ENCODE measurements around the gene BCAN.
"Not testable (repeated sequence)": the region's sequence is repeated elsewhere in the genome, so short reads cannot be mapped to it uniquely, and the experiment has no call there.

BCAN gene

DNA sequence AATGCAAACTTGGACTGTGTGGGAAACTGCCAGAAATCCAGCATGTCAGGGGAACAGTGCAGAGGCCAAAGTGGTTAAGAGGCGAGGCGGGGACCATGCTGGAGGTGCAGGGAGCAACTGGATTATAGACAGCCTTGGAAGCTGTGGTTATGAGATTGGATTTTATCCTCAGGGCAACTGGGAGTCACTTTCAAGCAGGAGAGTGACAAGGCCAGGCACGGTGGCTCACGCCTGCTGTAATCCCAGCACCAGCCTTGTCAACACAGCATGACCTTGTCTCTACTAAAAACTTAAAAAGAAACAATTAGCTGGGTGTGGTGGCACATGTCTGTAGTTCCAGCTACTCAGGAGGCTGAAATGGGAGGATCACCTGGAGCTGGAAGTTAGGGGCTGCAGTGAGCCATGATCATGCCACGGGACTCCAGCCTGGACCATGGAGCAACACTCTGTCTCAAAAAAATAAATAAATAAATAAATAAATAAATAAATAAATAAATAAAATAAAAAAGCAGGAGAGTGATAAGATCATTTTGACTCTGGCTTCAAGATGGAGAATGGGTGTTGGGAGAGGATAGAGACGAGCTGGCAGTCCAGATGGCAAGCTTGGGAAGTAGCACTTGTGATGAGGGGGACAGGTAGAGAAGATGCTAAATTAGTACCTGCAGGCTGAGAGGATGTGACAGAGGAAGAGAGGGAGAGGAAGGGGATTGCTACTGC lies 19.2 kb upstream of the BCAN start:
- Mint-ChIP-seq H3K4me1 (peaks cover 7% of the 10 kb centered on the region), H3K9me3 (no peaks in the 10 kb centered on the region), H3K4me3 (no peak overlapping the region), H3K36me3 (ENCODE audit: insufficient read depth) (no peaks in the 10 kb centered on the region), H3K27ac (ENCODE audit: low read depth) (no peak overlapping the region), H3K27me3 (peaks cover 86% of the 10 kb centered on the region)
- ATAC-seq (replicated peaks; ENCODE audit: extremely low read depth, poor library complexity, severe bottlenecking) (no peak), DNase-seq (ENCODE audit: low spot score in 2 of 2) (no peak)

GRCh38 chr1:156623946-156624813 lies 17.7 kb upstream of the BCAN start:
- Mint-ChIP-seq H3K36me3 (ENCODE audit: insufficient read depth) (no peaks in the 10 kb centered on the region), H3K4me1 (peaks cover 7% of the 10 kb centered on the region), H3K27me3 (peaks cover 95% of the 10 kb centered on the region), H3K9me3 (no peaks in the 10 kb centered on the region), H3K4me3 (peak overlapping the region; percentile 76), H3K27ac (ENCODE audit: low read depth) (no peak overlapping the region)
- DNase-seq (ENCODE audit: low spot score in 2 of 2) (no peak), ATAC-seq (replicated peaks; ENCODE audit: extremely low read depth, poor library complexity, severe bottlenecking) (peak; percentile 48)

DNA sequence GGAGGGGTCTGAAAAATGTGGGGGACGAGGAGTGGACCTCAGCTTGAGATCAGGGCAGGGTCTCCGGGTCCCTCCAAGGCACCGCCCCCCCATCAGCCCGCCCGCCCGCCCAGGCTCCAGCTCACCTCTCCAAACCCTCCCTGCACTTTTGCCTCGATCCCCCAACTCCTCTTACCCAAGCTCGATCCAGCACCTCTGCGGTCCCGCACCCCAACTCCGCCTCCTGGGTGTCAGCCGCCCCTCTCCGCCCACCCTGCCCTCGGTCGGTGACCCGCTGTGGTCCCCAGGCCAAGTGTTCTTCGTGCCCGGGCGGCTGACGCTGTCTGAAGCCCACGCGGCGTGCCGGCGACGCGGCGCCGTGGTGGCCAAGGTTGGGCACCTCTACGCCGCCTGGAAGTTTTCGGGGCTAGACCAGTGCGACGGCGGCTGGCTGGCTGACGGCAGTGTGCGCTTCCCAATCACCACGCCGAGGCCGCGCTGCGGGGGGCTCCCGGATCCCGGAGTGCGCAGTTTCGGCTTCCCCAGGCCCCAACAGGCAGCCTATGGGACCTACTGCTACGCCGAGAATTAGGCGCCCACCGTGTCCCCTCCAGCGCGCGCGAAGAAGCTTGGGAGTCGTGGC lies 17.0 kb upstream of the BCAN start:
- Mint-ChIP-seq H3K9me3 (no peaks in the 10 kb centered on the region), H3K27me3 (peaks cover 94% of the 10 kb centered on the region), H3K4me1 (peaks cover 7% of the 10 kb centered on the region), H3K4me3 (peak overlapping the region; percentile 76), H3K27ac (ENCODE audit: low read depth) (no peak overlapping the region), H3K36me3 (ENCODE audit: insufficient read depth) (no peaks in the 10 kb centered on the region)
- DNase-seq (ENCODE audit: low spot score in 2 of 2), result no peak
- ATAC-seq (replicated peaks; ENCODE audit: extremely low read depth, poor library complexity, severe bottlenecking), result no peak

DNA sequence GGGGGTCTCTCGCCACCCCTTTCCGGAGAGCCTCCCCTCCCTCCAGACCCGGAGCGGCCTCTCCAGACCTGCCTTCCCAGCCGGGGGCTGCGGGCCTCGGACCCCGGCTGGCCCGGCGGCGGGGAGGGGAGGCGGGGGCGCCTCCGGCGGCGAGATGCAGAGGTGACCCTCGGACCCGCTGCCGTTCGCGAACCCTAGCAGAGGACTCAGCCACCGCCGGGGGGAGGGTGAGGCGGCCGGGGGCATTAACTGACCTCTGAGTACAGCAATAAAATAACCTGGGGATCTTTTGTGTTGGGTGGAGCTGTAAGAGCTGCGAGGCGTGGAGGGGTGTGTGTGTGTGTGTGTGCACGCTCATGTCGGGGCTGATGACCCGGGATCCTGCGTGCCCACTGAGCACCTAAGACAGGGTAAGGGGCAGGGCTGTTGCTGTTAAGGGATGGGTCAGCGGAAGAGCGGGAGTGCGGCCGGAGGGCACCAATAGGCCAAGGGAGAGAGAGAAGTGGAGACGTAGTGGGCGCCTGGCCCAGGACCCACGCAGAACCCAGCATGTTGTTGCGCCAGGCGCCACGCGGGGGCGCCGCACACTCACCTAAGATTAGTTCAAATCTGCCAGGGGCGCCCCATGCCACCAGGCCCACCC lies 16.4 kb upstream of the BCAN start:
- Mint-ChIP-seq H3K27ac (ENCODE audit: low read depth) (no peak overlapping the region), H3K27me3 (peaks cover 88% of the 10 kb centered on the region), H3K9me3 (no peaks in the 10 kb centered on the region), H3K4me1 (peaks cover 7% of the 10 kb centered on the region), H3K4me3 (peak overlapping the region; percentile 76), H3K36me3 (ENCODE audit: insufficient read depth) (no peaks in the 10 kb centered on the region)
- ATAC-seq (replicated peaks; ENCODE audit: extremely low read depth, poor library complexity, severe bottlenecking), result peak; percentile 61
- peak; percentile 38 to 56 for DNase-seq (ENCODE audit: low spot score in 2 of 2)

GRCh38 chr1:156626079-156626438 lies 15.9 kb upstream of the BCAN start:
- no peaks in the 10 kb centered on the region for H3K9me3 Mint-ChIP-seq
- ATAC-seq (replicated peaks; ENCODE audit: extremely low read depth, poor library complexity, severe bottlenecking), result no peak
- H3K27me3 Mint-ChIP-seq, result peaks cover 88% of the 10 kb centered on the region
- H3K4me1 Mint-ChIP-seq, result peaks cover 7% of the 10 kb centered on the region
- H3K27ac Mint-ChIP-seq (ENCODE audit: low read depth), result no peak overlapping the region
- H3K4me3 Mint-ChIP-seq, result peak overlapping the region; percentile 76
- no peaks in the 10 kb centered on the region for H3K36me3 Mint-ChIP-seq (ENCODE audit: insufficient read depth)
- DNase-seq (ENCODE audit: low spot score in 2 of 2), result no peak

DNA sequence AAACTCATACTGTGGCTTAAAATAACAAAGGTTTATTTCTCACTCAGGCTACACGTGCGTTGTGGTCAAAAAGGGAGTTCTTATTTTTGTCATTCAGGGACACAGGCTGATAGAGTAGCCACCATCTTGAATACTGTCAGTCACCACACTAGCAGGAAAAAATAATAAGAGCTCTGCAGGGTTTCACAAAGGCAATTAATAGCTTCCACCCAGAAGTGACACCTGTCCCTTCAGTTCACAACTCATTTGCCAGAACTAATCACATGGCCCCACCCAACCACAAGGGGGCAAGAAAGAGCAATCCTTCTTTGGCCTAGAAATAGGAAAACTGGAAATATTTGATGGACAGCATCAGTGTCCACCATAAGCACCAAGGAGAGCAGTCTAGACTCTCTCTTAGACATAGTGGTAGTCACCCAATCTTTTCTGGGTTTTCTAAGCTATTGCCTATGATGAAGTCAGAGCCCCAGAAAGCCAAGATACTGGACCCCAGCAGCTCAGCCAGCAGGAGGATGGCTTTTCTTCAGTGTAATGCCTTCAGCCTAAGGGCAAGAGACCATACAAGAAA lies 14.5 kb upstream of the BCAN start:
- ATAC-seq (replicated peaks; ENCODE audit: extremely low read depth, poor library complexity, severe bottlenecking) (no peak), DNase-seq (ENCODE audit: low spot score in 2 of 2) (no peak)
- H3K27me3 Mint-ChIP-seq, result peaks cover 88% of the 10 kb centered on the region
- H3K4me3 Mint-ChIP-seq, result no peak overlapping the region
- H3K36me3 Mint-ChIP-seq (ENCODE audit: insufficient read depth), result no peaks in the 10 kb centered on the region
- no peaks in the 10 kb centered on the region for H3K9me3 Mint-ChIP-seq
- H3K27ac Mint-ChIP-seq (ENCODE audit: low read depth), result no peak overlapping the region
- peaks cover 7% of the 10 kb centered on the region for H3K4me1 Mint-ChIP-seq

DNA sequence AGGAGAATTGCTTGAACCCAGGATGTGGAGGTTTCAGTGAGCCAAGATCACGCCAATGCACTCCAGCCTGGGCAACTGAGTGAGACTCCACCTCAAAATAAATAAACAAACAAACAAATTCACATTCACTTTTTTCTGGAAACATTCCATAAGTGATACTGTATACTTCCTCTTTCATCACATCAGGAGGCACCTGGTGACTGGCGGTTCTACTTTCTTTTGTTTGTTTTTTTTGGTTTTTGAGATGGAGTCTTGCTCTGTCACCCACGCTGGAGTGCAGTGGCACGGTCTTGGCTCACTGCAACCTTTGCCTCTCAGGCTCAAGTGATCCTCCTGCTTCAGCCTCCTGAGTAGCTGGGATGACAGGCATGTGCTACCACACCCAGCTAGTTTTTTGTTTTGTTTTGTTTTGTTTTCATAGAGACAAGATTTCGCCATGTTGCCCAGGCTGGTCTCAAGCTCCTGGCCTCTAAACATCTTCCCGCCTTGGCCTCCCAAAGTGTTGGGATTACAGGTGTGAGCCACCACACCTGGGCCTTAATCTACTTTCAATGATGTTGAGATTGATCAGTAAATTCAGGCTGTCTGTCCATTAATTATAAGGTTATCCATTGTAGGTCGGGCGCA lies 12.0 kb upstream of the BCAN start:
- peaks cover 91% of the 10 kb centered on the region for H3K27me3 Mint-ChIP-seq
- peaks cover 7% of the 10 kb centered on the region for H3K4me1 Mint-ChIP-seq
- DNase-seq (ENCODE audit: low spot score in 2 of 2) (no peak), ATAC-seq (replicated peaks; ENCODE audit: extremely low read depth, poor library complexity, severe bottlenecking) (no peak)
- no peaks in the 10 kb centered on the region for H3K9me3 Mint-ChIP-seq
- no peak overlapping the region for H3K4me3 Mint-ChIP-seq
- H3K27ac Mint-ChIP-seq (ENCODE audit: low read depth), result no peak overlapping the region
- H3K36me3 Mint-ChIP-seq (ENCODE audit: insufficient read depth), result no peaks in the 10 kb centered on the region

GRCh38 chr1:156631152-156631551 lies 10.8 kb upstream of the BCAN start:
- Mint-ChIP-seq H3K27me3 (peaks cover 92% of the 10 kb centered on the region), H3K27ac (ENCODE audit: low read depth) (peak overlapping the region; percentile 38)
- DNase-seq (ENCODE audit: low spot score in 2 of 2); ATAC-seq (replicated peaks; ENCODE audit: extremely low read depth, poor library complexity, severe bottlenecking); H3K4me3 Mint-ChIP-seq; H3K36me3 Mint-ChIP-seq (ENCODE audit: insufficient read depth); H3K4me1 Mint-ChIP-seq; H3K9me3 Mint-ChIP-seq: not testable (repeated sequence)

GRCh38 chr1:156632355-156632754 lies 9.6 kb upstream of the BCAN start:
- Mint-ChIP-seq H3K9me3 (no peaks in the 10 kb centered on the region), H3K36me3 (ENCODE audit: insufficient read depth) (no peaks in the 10 kb centered on the region), H3K4me3 (no peak overlapping the region), H3K4me1 (no peaks in the 10 kb centered on the region), H3K27me3 (peaks cover 89% of the 10 kb centered on the region), H3K27ac (ENCODE audit: low read depth) (no peak overlapping the region)
- DNase-seq (ENCODE audit: low spot score in 2 of 2) (no peak), ATAC-seq (replicated peaks; ENCODE audit: extremely low read depth, poor library complexity, severe bottlenecking) (no peak)

DNA sequence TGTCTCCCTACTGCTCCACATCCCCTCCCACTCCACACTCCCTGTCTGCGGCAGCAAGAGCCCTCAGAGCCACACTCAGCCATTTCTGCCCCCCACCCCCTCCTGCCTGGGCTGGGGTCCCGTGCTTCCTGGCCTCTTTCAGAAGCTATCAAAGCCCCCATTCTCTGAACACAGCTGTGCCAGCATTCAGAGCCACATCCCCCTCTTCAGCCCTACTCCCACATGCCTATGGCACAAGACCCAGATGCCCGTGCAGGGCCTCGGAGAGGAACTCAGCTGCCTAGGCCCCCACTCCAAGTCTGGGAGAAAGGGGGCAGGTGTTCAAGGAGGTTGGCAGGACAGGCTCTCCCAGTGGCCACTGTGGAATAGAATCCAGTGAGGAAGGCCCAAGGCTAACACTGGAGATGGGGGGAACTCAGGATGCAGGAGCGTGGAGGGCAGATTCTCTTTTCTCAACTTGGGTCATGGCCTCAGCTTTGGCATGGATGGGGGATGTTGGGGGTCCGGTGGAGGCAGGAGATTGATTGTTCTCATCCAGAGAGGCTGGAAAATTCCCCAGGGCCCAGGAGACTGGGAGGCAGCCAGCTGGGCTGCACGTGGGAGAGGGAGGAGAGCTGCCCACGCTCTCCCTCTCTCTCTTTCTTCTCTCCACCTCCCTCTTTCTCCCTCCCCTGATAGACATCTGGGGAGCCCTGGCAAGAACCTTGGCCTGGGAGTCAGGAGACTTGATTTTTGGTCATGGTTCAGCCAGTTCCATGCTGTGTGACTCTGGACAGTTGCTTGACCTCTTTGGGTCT lies 3.5 kb upstream of the BCAN start:
- DNase-seq (ENCODE audit: low spot score in 2 of 2), result no peak
- no peak for ATAC-seq (replicated peaks; ENCODE audit: extremely low read depth, poor library complexity, severe bottlenecking)
- Mint-ChIP-seq H3K9me3 (no peaks in the 10 kb centered on the region), H3K4me1 (peaks cover 14% of the 10 kb centered on the region), H3K27me3 (peaks cover 96% of the 10 kb centered on the region), H3K27ac (ENCODE audit: low read depth) (no peak overlapping the region), H3K4me3 (no peak overlapping the region), H3K36me3 (ENCODE audit: insufficient read depth) (no peaks in the 10 kb centered on the region)

DNA sequence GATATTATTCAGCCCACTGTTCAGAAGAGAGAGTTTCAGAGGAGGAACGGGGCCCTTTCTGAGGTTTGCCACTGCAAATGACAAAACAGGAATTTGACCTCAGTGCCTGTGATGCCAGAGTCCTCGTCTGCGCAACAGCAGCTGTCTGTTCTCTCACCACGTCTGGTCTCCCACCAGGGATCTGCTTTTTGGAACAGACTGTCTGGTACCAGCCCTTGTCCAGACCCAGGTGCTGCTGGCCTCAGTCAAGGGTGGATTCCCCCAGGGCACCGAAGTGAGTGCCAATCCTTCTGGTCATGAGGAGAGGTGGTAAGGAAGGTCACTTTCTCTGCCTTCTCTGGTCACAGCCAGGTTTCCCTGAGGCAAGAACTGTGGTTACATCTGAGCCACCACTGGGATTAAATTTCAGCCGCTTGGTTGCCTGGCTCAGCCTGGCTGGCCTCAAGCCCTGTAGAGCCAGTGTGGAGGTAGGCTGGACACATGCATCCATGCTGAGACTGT lies 2.3 kb upstream of the BCAN start:
- no peaks in the 10 kb centered on the region for H3K9me3 Mint-ChIP-seq
- ATAC-seq (replicated peaks; ENCODE audit: extremely low read depth, poor library complexity, severe bottlenecking), result no peak
- H3K27ac Mint-ChIP-seq (ENCODE audit: low read depth), result no peak overlapping the region
- H3K4me1 Mint-ChIP-seq, result peaks cover 20% of the 10 kb centered on the region
- peaks cover 2% of the 10 kb centered on the region for H3K36me3 Mint-ChIP-seq (ENCODE audit: insufficient read depth)
- H3K4me3 Mint-ChIP-seq, result no peak overlapping the region
- peaks cover 95% of the 10 kb centered on the region for H3K27me3 Mint-ChIP-seq
- DNase-seq (ENCODE audit: low spot score in 2 of 2), result no peak

Measured in central memory CD8-positive, alpha-beta T cell (primary cell).